ENCODE results near the gene KIF1A.

Gene KIF1A

GRCh38 chr2:240817496-240818292, 2.3 kb downstream of the KIF1A start:
- DNase-seq, result no peak

- no peak for DNase-seq
Measured at GRCh38 chr2:240816584-240817495, 3.2 kb downstream of the KIF1A start.

GRCh38 chr2:240815761-240816583, 4.0 kb downstream of the KIF1A start:
- DNase-seq, result no peak

GRCh38 chr2:240814946-240815760, 4.9 kb downstream of the KIF1A start:
- no peak for DNase-seq

- no peak for DNase-seq
Measured at GRCh38 chr2:240814280-240814679, 5.7 kb downstream of the KIF1A start.

- DNase-seq, result no peak
Measured at GRCh38 chr2:240813231-240813921, 6.6 kb downstream of the KIF1A start.

GRCh38 chr2:240812721-240813120, 7.3 kb downstream of the KIF1A start:
- DNase-seq, result no peak

- no peak for DNase-seq
Measured at GRCh38 chr2:240812301-240812680, 7.7 kb downstream of the KIF1A start.

- no peak for DNase-seq
Measured at GRCh38 chr2:240811346-240812300, 8.4 kb downstream of the KIF1A start.

- no peak for DNase-seq
Measured at GRCh38 chr2:240810621-240811020, 9.4 kb downstream of the KIF1A start.

- DNase-seq, result no peak
Measured at GRCh38 chr2:240810199-240810598, 9.8 kb downstream of the KIF1A start.

- DNase-seq, result no peak
Measured at GRCh38 chr2:240809276-240809675, 10.7 kb downstream of the KIF1A start.

- no peak for DNase-seq
Measured at GRCh38 chr2:240806459-240806858, 13.6 kb downstream of the KIF1A start.

- DNase-seq, result no peak
Measured at GRCh38 chr2:240806006-240806405, 14.0 kb downstream of the KIF1A start.

GRCh38 chr2:240803191-240803590, 16.8 kb downstream of the KIF1A start:
- no peak for DNase-seq

GRCh38 chr2:240799033-240799820, 20.8 kb downstream of the KIF1A start:
- no peak for DNase-seq

- DNase-seq, result no peak
Measured at GRCh38 chr2:240798327-240798905, 21.6 kb downstream of the KIF1A start.

GRCh38 chr2:240797914-240798313, 22.1 kb downstream of the KIF1A start:
- no peak for DNase-seq

- no peak for DNase-seq
Measured at GRCh38 chr2:240797500-240797895, 22.5 kb downstream of the KIF1A start.
